HEK293 (cell line): ENCODE measurements around the gene ZCWPW1.
A peak's percentile ranks its signal among the peaks of the same experiment; 100 is the strongest.
"Not testable (repeated sequence)": the region's sequence is repeated elsewhere in the genome, so short reads cannot be mapped to it uniquely, and the experiment has no call there.

Experiments
- CTCF ChIA-PET: fragments of 350-600 bp; formaldehyde crosslinking; extraction: SDS; loops from one replicate; lab custom pipeline; 2021; ENCODE audit warnings: antibody characterized with exemption; lab: Yijun Ruan, JAX
- POLR2A ChIA-PET: fragments of 300-600 bp; formaldehyde crosslinking; extraction: SDS; loops from one replicate; lab custom pipeline; 2020; ENCODE audit warnings: antibody characterized with exemption, inconsistent platforms; lab: Yijun Ruan, JAX
- H3K27ac ChIP-seq: fragments of 200-500 bp; sonication (Bioruptor generic); 2 replicates; pipeline ENCODE4 v1.5.1; 2014; ENCODE audit warnings: low read depth, low read length, control low read depth, inconsistent platforms; ENCODE audit errors: extremely low read depth
- H3K36me3 ChIP-seq, 2 experiments: fragments of 200-500 bp in 1 of 2; sonication (Bioruptor generic) in 1 of 2; 1 replicate in 1 of 2; 2 replicates in 1 of 2; pipeline ENCODE4 v1.5.1; 2014 to 2017; ENCODE audit warnings: inconsistent platforms in 2 of 2, low read length in 2 of 2; ENCODE audit not compliant: control insufficient read depth in 2 of 2, insufficient read depth in 1 of 2
- H3K4me1 ChIP-seq: fragments of 200-500 bp; sonication (Bioruptor generic); 2 replicates; pipeline ENCODE4 v1.5.1; 2014; ENCODE audit warnings: mild to moderate bottlenecking, low read length, inconsistent platforms; ENCODE audit not compliant: control insufficient read depth, insufficient read depth
- H3K4me3 ChIP-seq: 2 replicates; pipeline ENCODE4 v1.5.1; 2011; ENCODE audit warnings: low read depth, mild to moderate bottlenecking, control low read depth, low read length, moderate library complexity
- H3K9me3 ChIP-seq: fragments of 200-500 bp; sonication (Bioruptor generic); 2 replicates; pipeline ENCODE4 v1.5.1; 2014; ENCODE audit warnings: low read depth, low read length, inconsistent platforms; ENCODE audit not compliant: control insufficient read depth, insufficient read depth
- BCL11A ChIP-seq: fragments of 450-650 bp; formaldehyde crosslinking; IDR thresholded peaks from 2 replicates; pipeline ENCODE4 v1.5.1; 2016; ENCODE audit warnings: low read depth, missing biosample characterization, missing genetic modification characterization
- GLIS1 ChIP-seq: fragments of 450-650 bp; formaldehyde crosslinking; IDR thresholded peaks from 2 replicates; pipeline ENCODE4 v1.5.1; 2016; ENCODE audit warnings: missing biosample characterization, missing genetic modification characterization
- HOXA7 ChIP-seq: sonication (generic); formaldehyde crosslinking; IDR thresholded peaks from 2 replicates; pipeline ENCODE4 v1.8.1; 2022; ENCODE audit warnings: missing genetic modification reagents, borderline replicate concordance
- KLF10 ChIP-seq: fragments of 450-650 bp; IDR thresholded peaks from 2 replicates; pipeline ENCODE4 v1.5.1; 2018; ENCODE audit warnings: missing biosample characterization, mild to moderate bottlenecking, missing genetic modification characterization
- REPIN1 ChIP-seq: fragments of 450-650 bp; formaldehyde crosslinking; IDR thresholded peaks from 2 replicates; pipeline ENCODE4 v1.5.1; 2017; ENCODE audit warnings: missing biosample characterization, missing genetic modification characterization, low read depth
- YY2 ChIP-seq: fragments of 450-650 bp; formaldehyde crosslinking; IDR thresholded peaks from 2 replicates; pipeline ENCODE4 v1.5.1; 2016; ENCODE audit warnings: missing biosample characterization, missing genetic modification characterization
- ZNF132 ChIP-seq: fragments of 450-650 bp; formaldehyde crosslinking; IDR thresholded peaks from 2 replicates; pipeline ENCODE4 v1.5.1; 2017; ENCODE audit warnings: missing biosample characterization, missing genetic modification characterization, borderline replicate concordance
- ZNF404 ChIP-seq: fragments of 450-650 bp; formaldehyde crosslinking; IDR thresholded peaks from 2 replicates; pipeline ENCODE4 v1.5.1; 2017; ENCODE audit warnings: missing biosample characterization, missing genetic modification characterization
- ZNF433 ChIP-seq: fragments of 450-650 bp; formaldehyde crosslinking; IDR thresholded peaks from 2 replicates; pipeline ENCODE4 v1.5.1; 2016; ENCODE audit warnings: missing biosample characterization, missing genetic modification characterization, low read depth
- ZNF501 ChIP-seq: fragments of 450-650 bp; formaldehyde crosslinking; IDR thresholded peaks from 2 replicates; pipeline ENCODE4 v1.5.1; 2016; ENCODE audit warnings: missing biosample characterization, missing genetic modification characterization
- ZNF658 ChIP-seq: fragments of 450-650 bp; formaldehyde crosslinking; IDR thresholded peaks from 2 replicates; pipeline ENCODE4; 2016; ENCODE audit warnings: missing biosample characterization, missing genetic modification characterization
- ZNF701 ChIP-seq: fragments of 450-650 bp; formaldehyde crosslinking; IDR thresholded peaks from 2 replicates; pipeline ENCODE4 v1.5.1; 2016; ENCODE audit warnings: missing biosample characterization, missing genetic modification characterization
- ZNF707 ChIP-seq: fragments of 450-650 bp; formaldehyde crosslinking; IDR thresholded peaks from 2 replicates; pipeline ENCODE4 v1.5.1; 2016; ENCODE audit warnings: missing biosample characterization, missing genetic modification characterization
- TF ChIP-seq, protein P1 (sequence below): fragments of 450-650 bp; IDR thresholded peaks from 2 replicates; pipeline ENCODE4 v1.5.1; 2018; ENCODE audit warnings: missing biosample characterization, missing genetic modification characterization
- TF ChIP-seq, protein P2 (sequence below): fragments of 450-650 bp; formaldehyde crosslinking; IDR thresholded peaks from 2 replicates; pipeline ENCODE4 v1.5.1; 2016; ENCODE audit warnings: missing biosample characterization, missing genetic modification characterization, low read depth

Gene ZCWPW1

DNA sequence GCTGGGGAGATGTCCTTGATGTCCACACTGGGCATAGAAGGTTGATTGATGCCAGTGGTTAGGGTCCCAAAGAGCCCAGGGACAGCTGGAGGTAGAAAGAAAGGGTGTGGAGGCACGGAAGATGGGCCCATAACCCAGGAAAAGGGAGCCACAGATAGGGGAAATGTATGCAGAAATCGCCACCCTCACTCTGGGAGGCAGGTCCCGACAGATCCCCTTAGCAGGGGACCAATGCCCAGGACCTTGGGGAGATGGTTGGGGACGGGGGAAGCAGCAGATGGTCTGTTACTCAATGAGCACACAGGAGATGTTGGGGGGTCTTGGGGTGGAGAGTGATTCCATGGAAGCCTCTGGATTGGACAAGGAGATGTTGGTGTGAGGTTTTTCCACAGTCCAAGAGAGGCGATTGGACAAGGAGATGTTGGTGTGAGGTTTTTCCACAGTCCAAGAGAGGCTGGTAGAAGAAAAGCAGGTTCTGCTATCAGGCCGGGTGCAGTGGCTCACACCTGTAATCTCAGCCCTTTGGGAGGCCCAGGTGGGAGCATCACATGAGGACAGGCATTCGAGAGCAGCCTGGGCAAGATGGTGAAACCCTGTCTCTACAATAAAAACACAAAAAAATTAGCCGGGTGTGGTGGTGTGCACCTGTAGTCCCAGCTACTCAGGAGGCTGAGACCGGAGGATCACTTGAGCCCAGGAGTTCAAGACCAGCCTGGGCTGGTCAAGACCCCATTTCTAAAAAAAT is 14.8 kb upstream of the ZCWPW1 start:
- Histone ChIP-seq H3K9me3 (no peaks in the 10 kb centered on the region), H3K27ac (no peak overlapping the region), H3K4me1 (no peaks in the 10 kb centered on the region), H3K36me3 (no peaks in the 10 kb centered on the region), H3K4me3 (no peak overlapping the region)
- CTCF ChIA-PET = interaction anchor here (1.0 to 1.1 kb wide), 2 partner anchors 18 to 26 kb away, joined by 3 read pairs; no protein-coding TSS in a partner anchor
- POLR2A ChIA-PET = interaction anchor here (0.6 to 6.2 kb wide), 2 partner anchors 14 to 31 kb away, joined by 3 to 28 read pairs; partner anchors contain the start of genes MEPCE and ZCWPW1
- TF ChIP-seq REPIN1 (tag by site-specific recombination) = no peak
- TF ChIP-seq GLIS1 (tag by site-specific recombination) = peak; percentile 44
- TF ChIP-seq ZNF501 (tag by site-specific recombination) = no peak

DNA sequence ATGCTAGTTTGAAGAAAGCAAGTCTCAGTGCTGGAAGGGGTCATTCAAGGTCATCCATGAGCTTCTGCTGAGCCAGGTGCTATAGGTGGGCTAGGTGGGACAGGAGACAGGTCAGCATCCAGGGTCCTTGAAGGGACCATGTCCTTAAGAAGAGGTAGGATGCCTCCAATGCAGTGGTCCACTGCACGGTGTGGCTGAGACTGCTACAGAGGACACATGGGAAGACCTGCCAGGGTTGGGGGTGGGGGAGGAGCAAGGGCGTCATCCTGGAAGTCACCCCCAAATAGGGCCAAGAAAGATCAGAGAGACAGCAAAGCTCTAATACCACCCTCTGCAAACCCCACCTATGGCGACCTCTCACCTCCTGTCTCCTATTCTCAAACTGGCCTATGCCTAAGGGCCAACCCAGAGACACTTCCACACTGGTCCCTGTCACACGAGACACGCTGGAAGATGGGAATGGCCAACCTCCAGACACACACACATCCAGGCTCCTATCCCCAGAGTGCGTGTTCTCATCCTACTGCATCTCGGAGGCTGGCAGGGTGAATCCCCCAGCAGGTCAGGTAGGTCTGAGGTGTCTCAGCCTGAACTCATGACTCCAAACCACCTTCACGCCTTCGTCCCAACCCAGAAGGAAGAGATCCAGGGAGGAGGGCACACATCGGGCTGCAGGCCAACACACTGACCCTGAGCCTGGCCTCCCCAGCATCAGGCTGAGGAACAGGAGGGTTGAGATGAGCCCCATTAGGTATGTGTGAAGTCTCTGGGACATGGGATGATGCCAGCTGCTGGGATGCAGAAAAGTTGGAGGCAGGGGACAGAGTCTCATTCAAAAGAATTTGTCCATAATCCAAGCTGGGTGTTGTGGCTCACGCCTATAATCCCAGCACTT is 13.4 kb upstream of the ZCWPW1 start:
- POLR2A ChIA-PET = interaction anchor here (6.2 kb wide), 1 partner anchor 13 kb away, joined by 28 read pairs; the partner anchor contains the start of genes MEPCE and ZCWPW1
- CTCF ChIA-PET = no interaction called here
- Histone ChIP-seq H3K9me3 (no peaks in the 10 kb centered on the region), H3K4me1 (no peaks in the 10 kb centered on the region; the same call in 1 of the 2 replicates), H3K36me3 (no peaks in the 10 kb centered on the region), H3K27ac (no peak overlapping the region), H3K4me3 (no peak overlapping the region)
- TF ChIP-seq HOXA7 = no peak
- TF ChIP-seq ZNF404 (tag by site-specific recombination) = no peak
- no peak for TF ChIP-seq ZNF707 (tag by site-specific recombination)
- no peak for TF ChIP-seq YY2 (tag by site-specific recombination)
- TF ChIP-seq ZNF501 (tag by site-specific recombination) = no peak
- TF ChIP-seq, protein P1, sequence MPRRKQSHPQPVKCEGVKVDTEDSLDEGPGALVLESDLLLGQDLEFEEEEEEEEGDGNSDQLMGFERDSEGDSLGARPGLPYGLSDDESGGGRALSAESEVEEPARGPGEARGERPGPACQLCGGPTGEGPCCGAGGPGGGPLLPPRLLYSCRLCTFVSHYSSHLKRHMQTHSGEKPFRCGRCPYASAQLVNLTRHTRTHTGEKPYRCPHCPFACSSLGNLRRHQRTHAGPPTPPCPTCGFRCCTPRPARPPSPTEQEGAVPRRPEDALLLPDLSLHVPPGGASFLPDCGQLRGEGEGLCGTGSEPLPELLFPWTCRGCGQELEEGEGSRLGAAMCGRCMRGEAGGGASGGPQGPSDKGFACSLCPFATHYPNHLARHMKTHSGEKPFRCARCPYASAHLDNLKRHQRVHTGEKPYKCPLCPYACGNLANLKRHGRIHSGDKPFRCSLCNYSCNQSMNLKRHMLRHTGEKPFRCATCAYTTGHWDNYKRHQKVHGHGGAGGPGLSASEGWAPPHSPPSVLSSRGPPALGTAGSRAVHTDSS (tag by site-specific recombination) = no peak
- no peak for TF ChIP-seq KLF10 (tag by site-specific recombination)
- TF ChIP-seq, protein P2, sequence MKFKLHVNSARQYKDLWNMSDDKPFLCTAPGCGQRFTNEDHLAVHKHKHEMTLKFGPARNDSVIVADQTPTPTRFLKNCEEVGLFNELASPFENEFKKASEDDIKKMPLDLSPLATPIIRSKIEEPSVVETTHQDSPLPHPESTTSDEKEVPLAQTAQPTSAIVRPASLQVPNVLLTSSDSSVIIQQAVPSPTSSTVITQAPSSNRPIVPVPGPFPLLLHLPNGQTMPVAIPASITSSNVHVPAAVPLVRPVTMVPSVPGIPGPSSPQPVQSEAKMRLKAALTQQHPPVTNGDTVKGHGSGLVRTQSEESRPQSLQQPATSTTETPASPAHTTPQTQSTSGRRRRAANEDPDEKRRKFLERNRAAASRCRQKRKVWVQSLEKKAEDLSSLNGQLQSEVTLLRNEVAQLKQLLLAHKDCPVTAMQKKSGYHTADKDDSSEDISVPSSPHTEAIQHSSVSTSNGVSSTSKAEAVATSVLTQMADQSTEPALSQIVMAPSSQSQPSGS = no peak
- no peak for TF ChIP-seq ZNF658 (tag by site-specific recombination)
- no peak for TF ChIP-seq ZNF132 (tag by site-specific recombination)
- no peak for TF ChIP-seq ZNF701
- no peak for TF ChIP-seq BCL11A (tag by site-specific recombination)
- TF ChIP-seq, all 188 proteins: peak for 0

DNA sequence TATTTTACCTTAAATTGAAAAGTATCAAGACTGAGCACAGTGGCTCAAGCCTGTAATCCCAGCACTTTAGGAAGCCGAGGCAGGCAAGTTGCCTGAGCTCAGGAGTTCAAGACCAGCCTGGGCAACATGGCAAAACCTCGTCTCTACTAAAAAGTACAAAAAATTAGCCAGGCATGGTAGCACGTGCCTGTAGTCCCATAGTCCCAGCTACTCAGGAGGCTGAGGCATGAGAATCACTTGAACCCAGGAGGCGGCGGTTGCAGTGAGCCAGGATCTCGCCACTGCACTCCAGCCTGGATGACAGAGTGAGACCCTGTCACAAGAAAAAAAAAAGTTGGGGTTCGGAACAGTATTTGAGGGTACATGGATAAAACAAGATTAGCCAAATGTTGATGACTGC is 10.7 kb upstream of the ZCWPW1 start:
- H3K36me3 ChIP-seq, POLR2A ChIA-PET, H3K4me3 ChIP-seq, CTCF ChIA-PET, H3K27ac ChIP-seq, H3K9me3 ChIP-seq, H3K4me1 ChIP-seq: not testable (repeated sequence)
- TF ChIP-seq ZNF433 = 0 out of 2 replicates have a peak, but pooled peaks have one; percentile 3

DNA sequence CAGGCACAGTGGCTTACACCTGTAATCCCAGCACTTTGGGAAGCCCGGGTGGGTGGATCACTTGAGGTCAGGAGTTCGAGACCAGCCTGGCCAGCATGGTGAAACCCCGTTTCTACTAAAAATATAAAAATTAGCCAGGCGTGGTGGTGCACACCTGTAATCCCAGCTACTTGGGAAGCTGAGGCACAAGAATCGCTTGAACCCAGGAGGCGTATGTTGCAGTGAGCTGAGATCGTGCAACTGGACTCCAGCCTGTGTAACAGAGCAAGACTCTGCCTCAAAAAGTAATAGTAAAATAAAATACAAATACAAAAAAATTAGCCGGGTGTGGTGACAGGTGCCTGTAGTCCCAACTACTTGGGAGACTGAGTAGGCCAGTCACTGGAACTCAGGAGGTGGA is 10.2 kb upstream of the ZCWPW1 start:
- H3K4me3 ChIP-seq, H3K27ac ChIP-seq, H3K4me1 ChIP-seq, H3K9me3 ChIP-seq: not testable (repeated sequence)
- ChIA-PET POLR2A (interaction anchor here (0.6 kb wide), 1 partner anchor 12 kb away, joined by 4 read pairs; no protein-coding TSS in a partner anchor), CTCF (interaction anchor here (0.7 kb wide), 1 partner anchor 18 kb away, joined by 3 read pairs; no protein-coding TSS in a partner anchor)
- H3K36me3 ChIP-seq = peaks cover 4 to 15% of the 10 kb centered on the region in 2 experiments; a peak in 2 of 3 replicates
